Activated CD4-positive, alpha-beta T cell treated with anti-CD3 and anti-CD28 coated beads for 36 hours (primary cell): ENCODE results near the gene SEC22B. TPM values are rescaled to one million over a fixed set of nuclear protein-coding genes. Genes with fewer than 3 reads are reported as not detected.
"Not testable (repeated sequence)": the region's sequence is repeated elsewhere in the genome, so short reads cannot be mapped to it uniquely, and the experiment has no call there.

Source experiments
- ATAC-seq: fragments of 200-7000 bp; cut with Tn5 transposase; one replicate; pipeline ENCODE4 v1.10.0; 2021; ENCODE audit warnings: mild to moderate bottlenecking, moderate library complexity
- CTCF ChIA-PET: fragments of 350-600 bp; sonication (Branson Sonifier 250); formaldehyde crosslinking; loops from one replicate; lab custom pipeline; 2021; ENCODE audit warnings: antibody characterized with exemption; lab: Charles Lee
- POLR2A ChIA-PET: fragments of 350-600 bp; sonication (Branson Sonifier 250); formaldehyde crosslinking; loops from one replicate; lab custom pipeline; 2021; ENCODE audit warnings: antibody characterized with exemption, inconsistent platforms; lab: Charles Lee
- DNase-seq: peaks from one replicate; pipeline ENCODE4 v3.0.0-alpha.2; 2020
- H3K27ac Mint-ChIP-seq: one replicate; pipeline ENCODE4 v1.8.0; 2021; ENCODE audit warnings: mixed read lengths
- H3K27me3 Mint-ChIP-seq: one replicate; pipeline ENCODE4 v1.8.0; 2021; ENCODE audit warnings: mixed read lengths
- H3K36me3 Mint-ChIP-seq: one replicate; pipeline ENCODE4 v1.8.0; 2021; ENCODE audit warnings: low read depth, mixed read lengths
- H3K4me1 Mint-ChIP-seq: one replicate; pipeline ENCODE4 v1.8.0; 2021; ENCODE audit warnings: mixed read lengths
- H3K4me3 Mint-ChIP-seq: one replicate; pipeline ENCODE4 v1.8.0; 2021; ENCODE audit warnings: mild to moderate bottlenecking, moderate library complexity, mixed read lengths
- H3K9me3 Mint-ChIP-seq: one replicate; pipeline ENCODE4 v1.8.0; 2021; ENCODE audit warnings: low read depth, mixed read lengths
- intact Hi-C, 2 experiments: fragments of 100-400 bp; cut with DNase I in 1 of 2; cut with micrococcal nuclease in 1 of 2; formaldehyde crosslinking; loops; one replicate each; pipeline versions ENCODE4 v1.14.2 to v1.15.1; 2022 to 2024; cut with DNase I, micrococcal nuclease
- total RNA-seq, 2 experiments: library from RNA; stranded (reverse); gene quantifications; one replicate each; pipeline ENCODE4 v1.2.3, GENCODE V29; 2021

SEC22B gene
- total RNA-seq, 2 experiments from 2014 or later = 19.7 to 20.4 TPM

DNA sequence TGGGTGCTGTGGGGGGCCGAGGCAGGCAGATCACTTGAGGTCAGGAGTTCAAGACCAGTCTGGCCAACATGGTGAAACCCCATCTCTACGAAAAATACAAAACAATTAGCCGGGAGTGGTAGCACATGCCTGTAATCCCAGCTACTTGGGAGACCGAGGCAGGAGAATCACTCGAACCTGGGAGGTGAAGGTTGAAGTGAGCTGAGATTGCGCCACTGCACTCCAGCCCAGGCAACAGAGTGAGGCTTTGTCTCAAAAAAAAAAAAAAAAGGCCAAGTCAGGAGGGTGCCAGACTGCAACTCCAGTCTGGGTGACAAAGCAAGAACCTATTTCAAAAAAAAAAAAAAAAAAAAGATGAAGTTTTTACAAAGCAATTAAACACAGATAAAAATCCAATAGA lies 50.1 kb downstream of the SEC22B start:
- H3K9me3 Mint-ChIP-seq, H3K27me3 Mint-ChIP-seq, CTCF ChIA-PET, H3K27ac Mint-ChIP-seq, ATAC-seq, H3K36me3 Mint-ChIP-seq, DNase-seq, intact Hi-C loops, H3K4me3 Mint-ChIP-seq, POLR2A ChIA-PET: not testable (repeated sequence)
- H3K4me1 Mint-ChIP-seq = peaks cover 15% of the 10 kb centered on the region

DNA sequence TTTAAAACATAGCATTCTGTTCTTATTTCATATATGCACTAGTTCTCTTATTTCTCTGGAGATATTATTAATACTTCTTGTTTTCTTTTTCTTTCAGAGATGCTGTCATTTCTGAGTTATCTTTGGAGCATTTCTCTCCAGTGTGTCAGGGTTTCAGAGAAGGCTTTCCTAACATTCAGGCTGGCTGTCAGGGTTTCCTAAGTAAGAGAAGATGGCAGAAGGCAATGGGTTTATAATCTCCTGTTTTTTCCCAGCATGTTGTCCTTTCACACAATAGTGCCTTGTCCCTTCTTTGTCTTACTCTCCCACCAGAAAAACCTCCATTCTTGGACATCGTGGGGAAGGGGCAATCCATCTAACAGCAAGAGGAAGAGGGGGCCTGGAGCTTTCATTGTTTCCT lies 51.7 kb downstream of the SEC22B start:
- POLR2A ChIA-PET = not testable (repeated sequence)
- CTCF ChIA-PET = interaction anchor here (0.6 kb wide), 1 partner anchor 185 kb away, joined by 3 read pairs; no protein-coding TSS in a partner anchor

DNA sequence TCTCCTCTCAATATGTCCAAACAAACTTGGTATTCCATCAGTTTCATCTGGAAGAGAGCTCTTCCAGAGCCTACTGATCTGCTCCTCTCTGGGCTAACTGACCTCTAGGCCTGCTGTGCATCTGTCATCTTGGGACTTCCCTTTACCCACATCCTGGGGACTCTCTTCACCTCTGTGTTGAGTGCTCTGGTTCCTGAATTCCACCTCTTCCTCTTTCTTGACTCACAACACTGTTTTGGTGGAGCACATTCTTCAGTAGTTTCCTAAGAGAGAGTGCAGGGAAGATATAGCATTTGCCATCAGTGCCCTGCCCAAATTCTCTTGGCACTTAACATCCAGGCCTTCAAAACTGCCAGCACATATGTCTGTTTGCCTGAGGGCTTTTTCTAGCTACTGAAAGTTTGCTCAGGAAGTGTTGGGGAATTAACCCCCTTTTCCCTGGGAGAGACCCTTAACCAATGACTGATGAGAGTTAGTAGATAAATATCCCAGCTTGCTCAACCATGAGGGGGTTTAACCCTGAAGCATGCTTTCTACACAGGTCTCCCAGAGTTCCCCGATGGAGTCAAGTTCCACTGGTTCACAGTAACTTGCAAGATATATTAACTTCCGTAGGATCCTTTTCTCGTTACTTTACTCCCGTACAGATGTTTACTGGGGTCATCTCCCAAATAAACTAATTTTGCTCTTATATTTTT lies 52.4 kb downstream of the SEC22B start:
- H3K27ac Mint-ChIP-seq, H3K4me3 Mint-ChIP-seq, H3K27me3 Mint-ChIP-seq, DNase-seq, intact Hi-C loops, POLR2A ChIA-PET, H3K36me3 Mint-ChIP-seq, H3K9me3 Mint-ChIP-seq: not testable (repeated sequence)
- peaks cover 15% of the 10 kb centered on the region for H3K4me1 Mint-ChIP-seq
- peak; percentile 68 for ATAC-seq
- CTCF ChIA-PET = interaction anchor here (0.6 kb wide), 1 partner anchor 184 kb away, joined by 3 read pairs; no protein-coding TSS in a partner anchor

More for the DNA sequence above, 51.7 kb downstream of the SEC22B start:
- H3K27me3 Mint-ChIP-seq, H3K36me3 Mint-ChIP-seq, H3K4me3 Mint-ChIP-seq, ATAC-seq, intact Hi-C loops, H3K9me3 Mint-ChIP-seq, H3K27ac Mint-ChIP-seq, DNase-seq: not testable (repeated sequence)
- H3K4me1 Mint-ChIP-seq = peaks cover 15% of the 10 kb centered on the region

DNA sequence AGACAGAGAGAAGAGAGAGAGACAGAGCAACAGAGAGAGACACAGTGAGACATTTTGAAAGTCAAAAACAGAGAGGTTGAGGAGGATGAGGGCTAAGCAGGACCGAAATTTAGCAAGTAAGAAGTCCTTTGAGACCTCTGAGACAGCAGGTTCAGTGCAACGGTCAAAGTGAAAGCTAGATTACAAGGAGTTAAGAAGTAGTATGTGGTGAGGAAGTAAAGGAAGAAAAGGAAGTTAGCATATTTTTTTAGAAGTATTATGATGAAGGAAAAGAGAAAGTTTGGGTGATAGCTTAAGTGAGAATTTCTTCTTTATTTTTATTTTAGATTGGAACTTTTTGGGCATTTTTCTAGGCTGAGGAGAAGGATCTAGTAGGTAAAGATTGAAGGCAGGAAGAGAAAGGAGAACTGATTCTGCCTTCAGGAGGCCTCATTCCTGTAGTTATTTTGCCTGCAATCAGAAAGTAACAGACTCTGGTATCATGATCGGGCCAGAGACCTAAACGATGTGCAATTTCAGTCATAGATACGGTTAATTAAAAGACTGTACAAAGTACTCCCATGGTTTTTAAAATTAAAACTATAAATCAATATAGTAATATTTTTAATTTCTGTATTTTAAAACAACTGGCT lies 53.9 kb downstream of the SEC22B start:
- ATAC-seq = peak; percentile 86
- H3K27ac Mint-ChIP-seq, intact Hi-C loops, DNase-seq, CTCF ChIA-PET, H3K27me3 Mint-ChIP-seq, POLR2A ChIA-PET, H3K4me3 Mint-ChIP-seq, H3K36me3 Mint-ChIP-seq, H3K9me3 Mint-ChIP-seq: not testable (repeated sequence)
- peaks cover 18% of the 10 kb centered on the region for H3K4me1 Mint-ChIP-seq

DNA sequence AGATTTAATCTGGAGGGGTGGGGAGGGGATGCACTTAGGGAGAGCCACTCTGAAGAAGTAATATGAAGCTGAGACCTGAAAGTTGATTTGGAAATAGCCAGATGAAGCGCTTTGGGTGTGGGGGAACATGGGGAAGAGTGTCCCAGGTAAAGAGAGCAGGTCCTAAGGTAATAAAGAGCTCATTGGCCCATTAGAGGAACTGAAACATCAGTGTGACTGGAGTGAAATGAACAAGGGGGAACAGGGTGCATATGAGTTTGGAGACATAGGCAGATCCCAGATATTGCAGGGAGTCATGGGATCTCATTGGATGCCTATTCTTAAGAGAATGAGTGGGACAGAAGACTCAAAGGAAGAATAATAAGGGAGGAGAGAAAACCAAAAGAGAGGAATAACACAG lies 54.5 kb downstream of the SEC22B start:
- H3K27ac Mint-ChIP-seq, H3K4me3 Mint-ChIP-seq, POLR2A ChIA-PET, intact Hi-C loops, H3K27me3 Mint-ChIP-seq, CTCF ChIA-PET, H3K9me3 Mint-ChIP-seq, ATAC-seq, DNase-seq, H3K36me3 Mint-ChIP-seq: not testable (repeated sequence)
- peaks cover 18% of the 10 kb centered on the region for H3K4me1 Mint-ChIP-seq

DNA sequence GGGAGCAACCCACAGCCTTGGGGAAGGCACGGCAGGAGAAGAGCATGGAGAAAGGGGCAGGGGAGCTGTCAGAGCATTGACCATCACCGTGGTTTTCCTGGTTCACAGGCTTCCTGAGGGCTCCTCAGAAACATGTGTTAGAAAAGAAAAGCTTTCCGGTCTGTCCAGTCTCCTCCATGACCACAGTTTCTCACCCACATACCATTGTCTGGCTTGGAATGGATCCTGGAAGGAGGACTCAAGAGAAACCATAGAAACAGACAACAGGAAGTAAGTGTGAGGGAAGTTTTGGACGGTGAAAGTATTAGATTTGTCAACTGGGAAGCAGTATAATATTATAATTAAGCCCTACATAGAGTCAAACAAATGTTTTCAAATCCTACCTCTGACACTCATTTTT lies 55.8 kb downstream of the SEC22B start:
- H3K27me3 Mint-ChIP-seq, ATAC-seq, H3K36me3 Mint-ChIP-seq, DNase-seq, intact Hi-C loops, H3K9me3 Mint-ChIP-seq, H3K4me3 Mint-ChIP-seq, CTCF ChIA-PET, H3K27ac Mint-ChIP-seq, POLR2A ChIA-PET: not testable (repeated sequence)
- peaks cover 18% of the 10 kb centered on the region for H3K4me1 Mint-ChIP-seq

DNA sequence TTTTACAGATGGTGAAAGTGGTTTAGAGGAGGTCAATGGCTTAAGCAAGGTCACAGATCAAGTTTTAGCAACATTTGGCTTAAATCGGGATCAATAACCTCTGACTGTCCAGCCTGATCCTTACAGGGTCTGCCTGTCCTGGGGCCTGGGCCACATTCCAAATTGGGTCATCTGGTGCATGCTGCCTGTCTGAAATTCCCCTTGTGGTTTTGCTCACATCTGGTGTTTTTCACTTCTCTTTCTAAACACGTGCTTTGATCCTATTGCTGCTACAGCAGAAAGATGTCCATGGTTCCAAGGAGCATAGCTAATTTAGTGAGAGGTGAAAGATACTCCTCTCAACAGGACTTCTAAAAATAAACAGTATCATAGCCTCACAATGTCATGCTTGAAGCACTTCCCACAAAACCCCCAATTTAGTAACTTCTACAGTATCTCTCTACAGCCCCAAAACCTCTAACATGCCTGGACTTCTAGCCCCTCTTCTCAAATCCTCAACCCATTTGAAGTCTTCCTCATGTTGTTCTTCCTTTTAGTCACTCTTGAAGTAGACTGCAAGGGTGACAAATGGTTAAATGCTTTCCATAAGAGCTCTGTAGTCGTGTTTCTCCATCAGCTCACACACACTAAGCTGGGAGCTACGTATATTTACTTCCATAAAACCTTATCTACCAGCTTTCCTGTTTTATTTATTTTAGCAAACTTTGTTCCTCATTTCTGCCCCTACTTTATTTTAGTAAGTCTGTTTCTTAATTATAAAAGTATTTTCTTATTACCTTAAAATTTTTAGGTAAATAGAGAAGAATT lies 58.7 kb downstream of the SEC22B start:
- CTCF ChIA-PET, POLR2A ChIA-PET, H3K36me3 Mint-ChIP-seq, intact Hi-C loops, DNase-seq, H3K4me1 Mint-ChIP-seq, H3K9me3 Mint-ChIP-seq, H3K4me3 Mint-ChIP-seq, H3K27ac Mint-ChIP-seq, H3K27me3 Mint-ChIP-seq: not testable (repeated sequence)
- ATAC-seq = peak; percentile 21

DNA sequence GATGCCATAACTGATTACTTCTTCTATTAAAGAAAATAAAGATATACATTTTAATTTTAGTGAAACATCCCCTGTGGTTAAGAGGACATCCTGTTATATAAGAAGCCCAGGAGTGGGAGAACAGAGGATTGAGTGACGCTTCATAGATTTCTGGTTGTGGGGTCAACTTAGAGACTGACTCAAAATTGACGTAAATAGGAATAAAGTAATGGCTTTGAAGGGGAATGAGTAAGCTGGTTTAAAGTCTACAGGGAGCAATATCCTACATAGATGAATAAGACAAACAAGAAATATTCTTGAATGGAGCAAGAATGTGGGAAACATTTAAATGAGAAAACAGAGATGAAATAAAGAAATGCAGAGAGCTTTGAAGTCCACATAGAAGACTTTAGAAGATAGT lies 60.2 kb downstream of the SEC22B start:
- H3K9me3 Mint-ChIP-seq, intact Hi-C loops, H3K4me1 Mint-ChIP-seq: not testable (repeated sequence)

DNA sequence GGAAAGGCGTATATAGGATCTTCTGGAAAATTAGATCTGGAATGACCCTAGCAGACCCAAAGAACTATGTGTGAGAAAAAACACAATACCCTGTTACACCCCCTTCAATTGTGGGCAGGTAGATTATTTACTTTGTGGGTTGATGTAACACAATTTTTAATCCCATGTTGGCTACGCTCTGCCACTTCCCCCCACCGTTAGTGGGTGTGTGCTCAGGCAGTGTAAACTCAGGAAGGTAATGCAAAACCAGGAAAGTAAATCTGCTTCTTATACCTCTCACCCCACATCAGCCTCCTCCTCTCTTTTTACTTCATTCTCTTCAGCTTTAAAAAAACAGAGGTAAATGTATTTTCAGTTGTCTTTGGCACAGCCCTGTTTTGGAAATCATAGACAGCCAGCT lies 63.2 kb downstream of the SEC22B start:
- DNase-seq, intact Hi-C loops, H3K4me1 Mint-ChIP-seq, CTCF ChIA-PET, POLR2A ChIA-PET, H3K4me3 Mint-ChIP-seq, H3K27ac Mint-ChIP-seq, ATAC-seq, H3K9me3 Mint-ChIP-seq, H3K27me3 Mint-ChIP-seq, H3K36me3 Mint-ChIP-seq: not testable (repeated sequence)

More for the DNA sequence above, 60.2 kb downstream of the SEC22B start:
- H3K27ac Mint-ChIP-seq, POLR2A ChIA-PET, H3K27me3 Mint-ChIP-seq, H3K36me3 Mint-ChIP-seq, DNase-seq, CTCF ChIA-PET, ATAC-seq, H3K4me3 Mint-ChIP-seq: not testable (repeated sequence)

DNA sequence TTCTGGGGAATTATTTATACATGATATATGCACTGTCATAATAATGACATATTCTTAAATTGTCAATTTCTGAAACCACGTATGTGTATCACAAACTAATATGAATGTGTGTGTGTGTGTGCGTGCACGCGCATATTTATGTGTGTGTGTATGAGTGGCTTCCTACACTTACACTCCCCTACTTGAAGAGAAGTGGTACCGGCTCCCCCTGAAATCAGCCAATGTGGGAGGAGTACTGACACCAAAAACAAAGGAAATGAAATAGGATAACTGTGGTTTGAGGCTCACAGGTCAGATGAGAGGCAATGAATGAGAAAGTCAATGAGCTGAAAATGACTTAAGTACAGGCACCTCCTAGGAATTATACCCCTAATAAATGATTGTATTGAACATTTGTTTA lies 64.1 kb downstream of the SEC22B start:
- H3K4me3 Mint-ChIP-seq, H3K27ac Mint-ChIP-seq, H3K36me3 Mint-ChIP-seq, DNase-seq, ATAC-seq, H3K4me1 Mint-ChIP-seq, H3K9me3 Mint-ChIP-seq, intact Hi-C loops, CTCF ChIA-PET, H3K27me3 Mint-ChIP-seq, POLR2A ChIA-PET: not testable (repeated sequence)

DNA sequence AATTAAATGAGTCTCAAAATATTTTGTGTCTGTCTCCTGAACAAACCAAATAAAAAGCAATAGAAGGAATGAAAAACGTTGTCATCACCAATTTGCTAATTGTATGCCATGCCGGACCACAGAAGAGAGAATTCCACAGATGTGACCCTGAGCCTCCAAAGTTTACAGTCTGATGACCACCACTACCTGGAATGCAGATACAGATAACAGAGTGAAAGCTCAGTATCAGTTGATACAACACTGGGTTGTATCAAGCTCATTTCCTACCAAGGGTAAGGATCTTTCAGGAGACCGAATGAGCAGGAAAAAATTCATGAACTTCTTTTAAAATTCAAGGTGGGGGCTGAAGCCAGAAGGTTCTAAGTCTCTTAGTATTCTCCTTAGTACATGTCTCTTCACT lies 64.5 kb downstream of the SEC22B start:
- H3K27me3 Mint-ChIP-seq, H3K9me3 Mint-ChIP-seq, H3K4me1 Mint-ChIP-seq, CTCF ChIA-PET, POLR2A ChIA-PET, H3K4me3 Mint-ChIP-seq, intact Hi-C loops, DNase-seq, H3K27ac Mint-ChIP-seq, H3K36me3 Mint-ChIP-seq, ATAC-seq: not testable (repeated sequence)
